ENCODE results near the gene ARHGAP9.
"Not testable (repeated sequence)": the region's sequence is repeated elsewhere in the genome, so short reads cannot be mapped to it uniquely, and the experiment has no call there.

Gene ARHGAP9

GRCh38 chr12:57452181-57452936 is 27.3 kb downstream of the ARHGAP9 start:
- Mint-ChIP-seq H3K27ac (no peak overlapping the region), H3K4me3 (no peak overlapping the region), H3K4me1 (ENCODE audit: low read depth in 2 of 2) (peaks cover 3 to 4% of the 10 kb centered on the region in 2 donors), H3K27me3 (peaks cover 6 to 17% of the 10 kb centered on the region in 2 donors), H3K36me3 (ENCODE audit: insufficient read depth) (no peaks in the 10 kb centered on the region), H3K9me3 (no peaks in the 10 kb centered on the region)
- ATAC-seq (replicated peaks) (no peak), DNase-seq (no peak)

- ATAC-seq (replicated peaks) (no peak), DNase-seq (no peak)
- H3K27ac Mint-ChIP-seq, result no peak overlapping the region
- H3K4me3 Mint-ChIP-seq, result no peak overlapping the region
- peaks cover 3 to 4% of the 10 kb centered on the region in 2 donors for H3K4me1 Mint-ChIP-seq (ENCODE audit: low read depth in 2 of 2)
- peaks cover 6 to 17% of the 10 kb centered on the region in 2 donors for H3K27me3 Mint-ChIP-seq
- no peaks in the 10 kb centered on the region for H3K36me3 Mint-ChIP-seq (ENCODE audit: insufficient read depth)
- no peaks in the 10 kb centered on the region for H3K9me3 Mint-ChIP-seq
These were observed 28.4 kb downstream of the ARHGAP9 start for GRCh38 chr12:57451233-57451778.

GRCh38 chr12:57450057-57450456 is 29.6 kb downstream of the ARHGAP9 start:
- Mint-ChIP-seq H3K36me3 (ENCODE audit: insufficient read depth) (no peaks in the 10 kb centered on the region), H3K9me3 (no peaks in the 10 kb centered on the region), H3K4me3 (no peak overlapping the region), H3K4me1 (ENCODE audit: low read depth in 2 of 2) (no peaks in the 10 kb centered on the region), H3K27me3 (peaks cover 6 to 17% of the 10 kb centered on the region in 2 donors), H3K27ac (no peak overlapping the region)
- ATAC-seq (replicated peaks) (no peak), DNase-seq (no peak)

- peaks cover 6 to 17% of the 10 kb centered on the region in 2 donors for H3K27me3 Mint-ChIP-seq
- no peaks in the 10 kb centered on the region for H3K9me3 Mint-ChIP-seq
- no peaks in the 10 kb centered on the region for H3K36me3 Mint-ChIP-seq (ENCODE audit: insufficient read depth)
- no peaks in the 10 kb centered on the region for H3K4me1 Mint-ChIP-seq (ENCODE audit: low read depth in 2 of 2)
- no peak for ATAC-seq (replicated peaks)
- no peak overlapping the region for H3K4me3 Mint-ChIP-seq
- H3K27ac Mint-ChIP-seq, result no peak overlapping the region
- DNase-seq, result no peak
These were observed 30.3 kb downstream of the ARHGAP9 start for GRCh38 chr12:57449375-57449774.

GRCh38 chr12:57448669-57449068 is 31.0 kb downstream of the ARHGAP9 start:
- no peaks in the 10 kb centered on the region for H3K9me3 Mint-ChIP-seq
- no peak overlapping the region for H3K27ac Mint-ChIP-seq
- ATAC-seq (replicated peaks) (no peak), DNase-seq (no peak)
- H3K4me1 Mint-ChIP-seq (ENCODE audit: low read depth in 2 of 2), result no peaks in the 10 kb centered on the region
- no peaks in the 10 kb centered on the region for H3K36me3 Mint-ChIP-seq (ENCODE audit: insufficient read depth)
- no peak overlapping the region for H3K4me3 Mint-ChIP-seq
- H3K27me3 Mint-ChIP-seq, result peaks cover 6 to 17% of the 10 kb centered on the region in 2 donors

GRCh38 chr12:57446292-57446960 is 33.2 kb downstream of the ARHGAP9 start:
- Mint-ChIP-seq H3K36me3 (ENCODE audit: insufficient read depth) (no peaks in the 10 kb centered on the region), H3K27ac (no peak overlapping the region), H3K4me1 (ENCODE audit: low read depth in 2 of 2) (no peaks in the 10 kb centered on the region), H3K9me3 (no peaks in the 10 kb centered on the region), H3K4me3 (no peak overlapping the region), H3K27me3 (peaks cover 0 to 6% of the 10 kb centered on the region in 2 donors)
- no peak for DNase-seq
- ATAC-seq (replicated peaks), result no peak

GRCh38 chr12:57444744-57445143 is 34.9 kb downstream of the ARHGAP9 start:
- Mint-ChIP-seq H3K27me3 (peaks cover 6 to 8% of the 10 kb centered on the region in 2 donors), H3K36me3 (ENCODE audit: insufficient read depth) (no peaks in the 10 kb centered on the region), H3K4me1 (ENCODE audit: low read depth in 2 of 2) (no peaks in the 10 kb centered on the region), H3K9me3 (no peaks in the 10 kb centered on the region), H3K27ac (no peak overlapping the region), H3K4me3 (no peak overlapping the region)
- ATAC-seq (replicated peaks) (no peak), DNase-seq (no peak)

GRCh38 chr12:57444337-57444736 is 35.3 kb downstream of the ARHGAP9 start:
- ATAC-seq (replicated peaks); H3K27ac Mint-ChIP-seq; H3K4me3 Mint-ChIP-seq; H3K27me3 Mint-ChIP-seq; DNase-seq; H3K36me3 Mint-ChIP-seq (ENCODE audit: insufficient read depth); H3K4me1 Mint-ChIP-seq (ENCODE audit: low read depth in 2 of 2); H3K9me3 Mint-ChIP-seq: not testable (repeated sequence)

- peaks cover 6 to 17% of the 10 kb centered on the region in 2 donors for H3K27me3 Mint-ChIP-seq
- DNase-seq (no peak), ATAC-seq (replicated peaks) (no peak)
- no peak overlapping the region for H3K4me3 Mint-ChIP-seq
- H3K4me1 Mint-ChIP-seq (ENCODE audit: low read depth in 2 of 2), result no peaks in the 10 kb centered on the region
- H3K36me3 Mint-ChIP-seq (ENCODE audit: insufficient read depth), result no peaks in the 10 kb centered on the region
- H3K9me3 Mint-ChIP-seq, result no peaks in the 10 kb centered on the region
- no peak overlapping the region for H3K27ac Mint-ChIP-seq
These were observed 37.7 kb downstream of the ARHGAP9 start for GRCh38 chr12:57441846-57442427.

- not testable (repeated sequence) for H3K27ac Mint-ChIP-seq; H3K4me3 Mint-ChIP-seq; DNase-seq; H3K9me3 Mint-ChIP-seq; H3K4me1 Mint-ChIP-seq (ENCODE audit: low read depth in 2 of 2); ATAC-seq (replicated peaks); H3K36me3 Mint-ChIP-seq (ENCODE audit: insufficient read depth)
- peaks cover 6 to 17% of the 10 kb centered on the region in 2 donors for H3K27me3 Mint-ChIP-seq
These were observed 38.3 kb downstream of the ARHGAP9 start for GRCh38 chr12:57441393-57441792.

- H3K4me1 Mint-ChIP-seq (ENCODE audit: low read depth in 2 of 2), result peaks cover 5% of the 10 kb centered on the region in 2 donors
- no peaks in the 10 kb centered on the region for H3K36me3 Mint-ChIP-seq (ENCODE audit: insufficient read depth)
- no peak overlapping the region for H3K4me3 Mint-ChIP-seq
- no peak for DNase-seq
- H3K9me3 Mint-ChIP-seq, result no peaks in the 10 kb centered on the region
- no peak overlapping the region for H3K27ac Mint-ChIP-seq
- H3K27me3 Mint-ChIP-seq, result peaks cover 6 to 17% of the 10 kb centered on the region in 2 donors
- ATAC-seq (replicated peaks), result no peak
These were observed 39.9 kb downstream of the ARHGAP9 start for GRCh38 chr12:57439762-57440266.

- no peak overlapping the region for H3K27ac Mint-ChIP-seq
- H3K9me3 Mint-ChIP-seq, result no peaks in the 10 kb centered on the region
- peaks cover 5% of the 10 kb centered on the region in 2 donors for H3K4me1 Mint-ChIP-seq (ENCODE audit: low read depth in 2 of 2)
- H3K36me3 Mint-ChIP-seq (ENCODE audit: insufficient read depth), result no peaks in the 10 kb centered on the region
- no peak for DNase-seq
- no peak for ATAC-seq (replicated peaks)
- H3K4me3 Mint-ChIP-seq, result no peak overlapping the region
- H3K27me3 Mint-ChIP-seq, result peaks cover 6 to 17% of the 10 kb centered on the region in 2 donors
These were observed 41.3 kb downstream of the ARHGAP9 start for GRCh38 chr12:57438400-57438799.

- DNase-seq, result no peak
- Mint-ChIP-seq H3K4me3 (peak overlapping the region; percentile 51 to 63), H3K27ac (peak overlapping the region; percentile 72 to 81), H3K4me1 (ENCODE audit: low read depth in 2 of 2) (peaks cover 10 to 13% of the 10 kb centered on the region in 2 donors), H3K36me3 (ENCODE audit: insufficient read depth) (peaks cover 14% of the 10 kb centered on the region), H3K27me3 (peaks cover 0 to 9% of the 10 kb centered on the region in 2 donors), H3K9me3 (no peaks in the 10 kb centered on the region)
- no peak for ATAC-seq (replicated peaks)
These were observed 44.4 kb downstream of the ARHGAP9 start for GRCh38 chr12:57435293-57435692.

Measured in effector memory CD8-positive, alpha-beta T cell (primary cell).